ENCODE measurements around the gene SPEF1.

GRCh38 chr20:3749087-3749688, 32.1 kb downstream of the SPEF1 start:
- TF ChIP-seq, protein P1, sequence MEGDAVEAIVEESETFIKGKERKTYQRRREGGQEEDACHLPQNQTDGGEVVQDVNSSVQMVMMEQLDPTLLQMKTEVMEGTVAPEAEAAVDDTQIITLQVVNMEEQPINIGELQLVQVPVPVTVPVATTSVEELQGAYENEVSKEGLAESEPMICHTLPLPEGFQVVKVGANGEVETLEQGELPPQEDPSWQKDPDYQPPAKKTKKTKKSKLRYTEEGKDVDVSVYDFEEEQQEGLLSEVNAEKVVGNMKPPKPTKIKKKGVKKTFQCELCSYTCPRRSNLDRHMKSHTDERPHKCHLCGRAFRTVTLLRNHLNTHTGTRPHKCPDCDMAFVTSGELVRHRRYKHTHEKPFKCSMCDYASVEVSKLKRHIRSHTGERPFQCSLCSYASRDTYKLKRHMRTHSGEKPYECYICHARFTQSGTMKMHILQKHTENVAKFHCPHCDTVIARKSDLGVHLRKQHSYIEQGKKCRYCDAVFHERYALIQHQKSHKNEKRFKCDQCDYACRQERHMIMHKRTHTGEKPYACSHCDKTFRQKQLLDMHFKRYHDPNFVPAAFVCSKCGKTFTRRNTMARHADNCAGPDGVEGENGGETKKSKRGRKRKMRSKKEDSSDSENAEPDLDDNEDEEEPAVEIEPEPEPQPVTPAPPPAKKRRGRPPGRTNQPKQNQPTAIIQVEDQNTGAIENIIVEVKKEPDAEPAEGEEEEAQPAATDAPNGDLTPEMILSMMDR (IDR thresholded peaks at IDR 0.05) = no peak
- no peak for TF ChIP-seq POLR2A (IDR thresholded peaks at IDR 0.05)

Data from breast epithelium (tissue), 3 donors.